Left lung (tissue), 10 donors: ENCODE measurements around the gene PTGER3. TPM values are rescaled to one million over a fixed set of nuclear protein-coding genes. Genes with fewer than 3 reads are reported as not detected.

Source experiments
- ATAC-seq: fragments of 200-7000 bp; cut with Tn5 transposase; one replicate; pipeline ENCODE4 v1.9.1; 2020; ENCODE audit warnings: moderate library complexity
- DNase-seq, 4 donors: peaks; one replicate each; pipeline ENCODE4 v3.0.0-alpha.2; 2013 to 2020
- H3K27ac ChIP-seq, 2 donors: fragments of 200-600 bp; sonication (generic) in 1 of 2; one replicate each; pipeline versions ENCODE4 v1.5.0 to v1.8.0; 2020 to 2021
- H3K27me3 ChIP-seq, 2 donors: fragments of 200-600 bp; sonication (generic) in 1 of 2; one replicate each; pipeline versions ENCODE4 v1.5.0 to v1.8.0; 2020 to 2021
- H3K36me3 ChIP-seq, 2 donors: fragments of 200-600 bp; sonication (generic) in 1 of 2; one replicate each; pipeline versions ENCODE4 v1.5.0 to v1.8.0; 2020 to 2021
- H3K4me1 ChIP-seq, 2 donors: fragments of 200-600 bp; one replicate each; pipeline ENCODE4 v1.8.0; 2021
- H3K4me3 ChIP-seq, 2 donors: fragments of 200-600 bp; sonication (generic) in 1 of 2; one replicate each; pipeline versions ENCODE4 v1.5.0 to v1.8.0; 2020 to 2021; ENCODE audit warnings: mild to moderate bottlenecking in 1 of 2
- H3K9me3 ChIP-seq, 2 donors: fragments of 200-600 bp; sonication (generic) in 1 of 2; one replicate each; pipeline versions ENCODE4 v1.5.0 to v1.8.0; 2020 to 2021
- intact Hi-C, 2 donors: fragments of 100-400 bp; cut with DNase I; formaldehyde crosslinking; loops; one replicate each; pipeline versions ENCODE4 v1.11.2 to v1.14.2; 2022
- polyA plus RNA-seq, 6 donors: library from polyadenylated mRNA; unstranded; fragments of 120-200 nt; gene quantifications; one replicate each; pipeline ENCODE4 v1.2.1, GENCODE V29; 2013; ENCODE audit not compliant: insufficient read length in 6 of 6
- total RNA-seq, 2 donors: library from RNA; stranded (reverse); fragmentation: NEBNext Ultra II Directional; extraction: Animal tissue kit (Norgen Biotek cat#: 25700); gene quantifications; one replicate each; pipeline ENCODE4 v1.2.1, GENCODE V29; 2021
- TF ChIP-seq, protein P1 (sequence below), 2 donors: fragments of 200-600 bp; sonication (generic) in 1 of 2; IDR thresholded peaks; one replicate each; pipeline versions ENCODE4 v1.5.0 to v1.8.0; 2021; ENCODE audit warnings: antibody characterized with exemption in 2 of 2
- donor health status: DM: no; HTN: yes; CAD: no.
- donor health status: DM: no; HTN: no; CAD: no.

PTGER3 gene
- total and polyA plus RNA-seq, 8 donors: 0.24 to 1.6 (median 0.45) TPM

GRCh38 chr1:71072273-71072672 is 24.7 kb upstream of the PTGER3 start:
- ATAC-seq (no peak), DNase-seq (no peak)
- Histone ChIP-seq H3K4me1 (peaks cover 0 to 4% of the 10 kb centered on the region in 2 donors), H3K27ac (no peak overlapping the region), H3K36me3 (peaks cover 0 to 100% of the 10 kb centered on the region in 2 donors), H3K4me3 (no peak overlapping the region), H3K9me3 (no peaks in the 10 kb centered on the region), H3K27me3 (no peaks in the 10 kb centered on the region)
- intact Hi-C loops: loop anchor here in 1 of 2 donors (10.0 kb wide), 1 partner anchor 827 kb away; no protein-coding TSS in a partner anchor
- TF ChIP-seq, protein P1, sequence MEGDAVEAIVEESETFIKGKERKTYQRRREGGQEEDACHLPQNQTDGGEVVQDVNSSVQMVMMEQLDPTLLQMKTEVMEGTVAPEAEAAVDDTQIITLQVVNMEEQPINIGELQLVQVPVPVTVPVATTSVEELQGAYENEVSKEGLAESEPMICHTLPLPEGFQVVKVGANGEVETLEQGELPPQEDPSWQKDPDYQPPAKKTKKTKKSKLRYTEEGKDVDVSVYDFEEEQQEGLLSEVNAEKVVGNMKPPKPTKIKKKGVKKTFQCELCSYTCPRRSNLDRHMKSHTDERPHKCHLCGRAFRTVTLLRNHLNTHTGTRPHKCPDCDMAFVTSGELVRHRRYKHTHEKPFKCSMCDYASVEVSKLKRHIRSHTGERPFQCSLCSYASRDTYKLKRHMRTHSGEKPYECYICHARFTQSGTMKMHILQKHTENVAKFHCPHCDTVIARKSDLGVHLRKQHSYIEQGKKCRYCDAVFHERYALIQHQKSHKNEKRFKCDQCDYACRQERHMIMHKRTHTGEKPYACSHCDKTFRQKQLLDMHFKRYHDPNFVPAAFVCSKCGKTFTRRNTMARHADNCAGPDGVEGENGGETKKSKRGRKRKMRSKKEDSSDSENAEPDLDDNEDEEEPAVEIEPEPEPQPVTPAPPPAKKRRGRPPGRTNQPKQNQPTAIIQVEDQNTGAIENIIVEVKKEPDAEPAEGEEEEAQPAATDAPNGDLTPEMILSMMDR (IDR thresholded peaks at IDR 0.05): no peak

- no peak overlapping the region for H3K4me3 ChIP-seq
- H3K36me3 ChIP-seq: peaks cover 0 to 100% of the 10 kb centered on the region in 2 donors
- no peak for DNase-seq
- no peak for ATAC-seq
- intact Hi-C loops: loop anchor here in 1 of 2 donors (10.0 kb wide), 1 partner anchor 827 kb away; no protein-coding TSS in a partner anchor
- H3K27me3 ChIP-seq: no peaks in the 10 kb centered on the region
- no peak overlapping the region for H3K27ac ChIP-seq
- TF ChIP-seq, protein P1 (IDR thresholded peaks at IDR 0.05): no peak
- no peaks in the 10 kb centered on the region for H3K4me1 ChIP-seq
- no peaks in the 10 kb centered on the region for H3K9me3 ChIP-seq
Measured at GRCh38 chr1:71071720-71072119, 24.1 kb upstream of the PTGER3 start.

GRCh38 chr1:71068325-71069240 is 21.0 kb upstream of the PTGER3 start:
- H3K36me3 ChIP-seq: peaks cover 0 to 100% of the 10 kb centered on the region in 2 donors
- no peak for ATAC-seq
- no peak overlapping the region for H3K27ac ChIP-seq
- no peaks in the 10 kb centered on the region for H3K27me3 ChIP-seq
- no peaks in the 10 kb centered on the region for H3K9me3 ChIP-seq
- TF ChIP-seq, protein P1 (IDR thresholded peaks at IDR 0.05): no peak
- H3K4me3 ChIP-seq: no peak overlapping the region
- intact Hi-C loops: no loop called here
- DNase-seq: no peak
- H3K4me1 ChIP-seq: no peaks in the 10 kb centered on the region

- Histone ChIP-seq H3K36me3 (peaks cover 0 to 19% of the 10 kb centered on the region in 2 donors), H3K4me1 (no peaks in the 10 kb centered on the region), H3K27ac (no peak overlapping the region), H3K4me3 (no peak overlapping the region), H3K9me3 (no peaks in the 10 kb centered on the region), H3K27me3 (peaks cover 0 to 5% of the 10 kb centered on the region in 2 donors)
- intact Hi-C loops: no loop called here
- no peak for ATAC-seq
- DNase-seq: peak in 1 of 4 donors; percentile 40
- TF ChIP-seq, protein P1 (IDR thresholded peaks at IDR 0.05): no peak
Measured at GRCh38 chr1:71054791-71055190, 7.2 kb upstream of the PTGER3 start.

GRCh38 chr1:71054281-71054731 is 6.7 kb upstream of the PTGER3 start:
- peak in 1 of 4 donors; percentile 59 for DNase-seq

More at GRCh38 chr1:71054281-71054731, 6.7 kb upstream of the PTGER3 start:
- H3K4me3 ChIP-seq: no peak overlapping the region
- peaks cover 0 to 10% of the 10 kb centered on the region in 2 donors for H3K27me3 ChIP-seq
- no peaks in the 10 kb centered on the region for H3K9me3 ChIP-seq
- TF ChIP-seq, protein P1 (IDR thresholded peaks at IDR 0.05): no peak
- no peaks in the 10 kb centered on the region for H3K4me1 ChIP-seq
- intact Hi-C loops: no loop called here
- ATAC-seq: no peak
- peaks cover 0 to 15% of the 10 kb centered on the region in 2 donors for H3K36me3 ChIP-seq
- no peak overlapping the region for H3K27ac ChIP-seq
